A673 (cell line): ENCODE measurements around the gene ZNRF3.

Experiments used
- EZH2 ChIP-seq: fragments of 200-600 bp; sonication (generic); IDR thresholded peaks from 2 replicates; pipeline ENCODE4 v1.6.1; 2017; ENCODE audit warnings: borderline replicate concordance, low read depth, mild to moderate bottlenecking, mixed read lengths, antibody characterized with exemption, low read length; ENCODE audit not compliant: poor library complexity, severe bottlenecking
- TF ChIP-seq, protein P1 (sequence below): fragments of 300-800, 200-600 bp; sonication (generic); conservative IDR thresholded peaks from 2 replicates; pipeline ENCODE4 v1.5.1; 2017; ENCODE audit warnings: low read depth, mild to moderate bottlenecking, antibody characterized with exemption, low read length, moderate library complexity, mixed read lengths

DNA sequence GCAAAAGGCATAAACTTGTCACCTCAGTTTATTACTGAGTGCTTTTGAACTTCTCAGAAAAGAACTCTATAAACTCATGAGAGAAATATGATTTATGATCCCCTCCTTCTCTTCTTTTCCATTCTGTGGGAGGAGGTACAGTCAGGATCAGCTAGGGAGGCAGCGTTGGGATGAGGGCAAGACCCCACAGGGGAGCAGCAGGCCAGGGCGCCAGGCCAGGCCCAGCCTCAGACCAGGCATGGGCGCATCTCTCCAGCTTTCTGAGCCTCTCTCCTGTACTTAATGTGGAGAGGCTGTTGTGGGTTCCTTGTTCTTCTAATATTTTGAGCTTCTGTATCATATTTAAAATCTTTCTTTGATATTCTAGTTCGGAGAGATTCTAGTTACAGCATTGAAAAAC is 106.5 kb downstream of the ZNRF3 start:
- TF ChIP-seq, protein P1, sequence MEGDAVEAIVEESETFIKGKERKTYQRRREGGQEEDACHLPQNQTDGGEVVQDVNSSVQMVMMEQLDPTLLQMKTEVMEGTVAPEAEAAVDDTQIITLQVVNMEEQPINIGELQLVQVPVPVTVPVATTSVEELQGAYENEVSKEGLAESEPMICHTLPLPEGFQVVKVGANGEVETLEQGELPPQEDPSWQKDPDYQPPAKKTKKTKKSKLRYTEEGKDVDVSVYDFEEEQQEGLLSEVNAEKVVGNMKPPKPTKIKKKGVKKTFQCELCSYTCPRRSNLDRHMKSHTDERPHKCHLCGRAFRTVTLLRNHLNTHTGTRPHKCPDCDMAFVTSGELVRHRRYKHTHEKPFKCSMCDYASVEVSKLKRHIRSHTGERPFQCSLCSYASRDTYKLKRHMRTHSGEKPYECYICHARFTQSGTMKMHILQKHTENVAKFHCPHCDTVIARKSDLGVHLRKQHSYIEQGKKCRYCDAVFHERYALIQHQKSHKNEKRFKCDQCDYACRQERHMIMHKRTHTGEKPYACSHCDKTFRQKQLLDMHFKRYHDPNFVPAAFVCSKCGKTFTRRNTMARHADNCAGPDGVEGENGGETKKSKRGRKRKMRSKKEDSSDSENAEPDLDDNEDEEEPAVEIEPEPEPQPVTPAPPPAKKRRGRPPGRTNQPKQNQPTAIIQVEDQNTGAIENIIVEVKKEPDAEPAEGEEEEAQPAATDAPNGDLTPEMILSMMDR = no peak
- TF ChIP-seq EZH2 = no peak
